DOHH2 (cell line): ENCODE data around the gene ENDOV.

Source experiments
- H3F3A ChIP-seq: fragments of 200-600 bp; sonication (generic), shearing (Covaris generic); 2 replicates; pipeline ENCODE4 v1.6.0; 2016; ENCODE audit warnings: antibody characterized with exemption, mild to moderate bottlenecking; ENCODE audit not compliant: control insufficient read depth, insufficient read depth
- H3K27ac ChIP-seq: fragments of 200-600 bp; sonication (generic); 2 replicates; pipeline ENCODE4 v1.5.1; 2014; ENCODE audit warnings: low read depth, mild to moderate bottlenecking, low read length, moderate library complexity
- H3K27me3 ChIP-seq: fragments of 200-600 bp; sonication (generic); 2 replicates; pipeline ENCODE4 v1.6.1; 2014; ENCODE audit warnings: mild to moderate bottlenecking, low read length, mixed read lengths; ENCODE audit not compliant: control insufficient read depth
- H3K36me3 ChIP-seq: fragments of 200-600 bp; sonication (generic); 2 replicates; pipeline ENCODE4 v1.6.1; 2014; ENCODE audit warnings: mild to moderate bottlenecking, low read length, moderate library complexity, mixed read lengths; ENCODE audit not compliant: control insufficient read depth
- H3K4me1 ChIP-seq: fragments of 200-600 bp; sonication (generic); 2 replicates; pipeline ENCODE4 v1.6.1; 2014; ENCODE audit warnings: mild to moderate bottlenecking, low read length, mixed read lengths; ENCODE audit not compliant: control insufficient read depth
- H3K4me2 ChIP-seq: fragments of 200-600 bp; sonication (generic); 2 replicates; pipeline ENCODE4 v1.6.0; 2014; ENCODE audit warnings: mild to moderate bottlenecking, low read length, moderate library complexity
- H3K4me3 ChIP-seq: fragments of 200-600 bp; sonication (generic); 2 replicates; pipeline ENCODE4 v1.5.1; 2014; ENCODE audit warnings: mild to moderate bottlenecking, low read length, mixed read lengths
- H3K79me2 ChIP-seq: fragments of 200-600 bp; sonication (generic); 2 replicates; pipeline ENCODE4 v1.6.1; 2014; ENCODE audit warnings: mild to moderate bottlenecking, low read length, mixed read lengths; ENCODE audit not compliant: control insufficient read depth
- H3K9me2 ChIP-seq: fragments of 200-600 bp; sonication (generic); replicated peaks from 2 replicates; pipeline ENCODE4 v1.6.1; 2014; ENCODE audit warnings: mild to moderate bottlenecking, low read length, mixed read lengths; ENCODE audit not compliant: control insufficient read depth
- H3K9me3 ChIP-seq: fragments of 200-600 bp; sonication (generic); 2 replicates; pipeline ENCODE4 v1.6.1; 2014; ENCODE audit warnings: antibody characterized with exemption, low read length, mixed read lengths; ENCODE audit not compliant: control insufficient read depth, insufficient read depth
- H4K20me1 ChIP-seq: fragments of 200-600 bp; sonication (generic); 2 replicates; pipeline ENCODE4 v1.6.0; 2014; ENCODE audit warnings: low read depth, mild to moderate bottlenecking, antibody characterized with exemption, low read length, moderate library complexity; ENCODE audit not compliant: control insufficient read depth, insufficient read depth
- CTCF ChIP-seq: fragments of 200-600 bp; sonication (generic); IDR thresholded peaks from one replicate; pipeline ENCODE4 v1.5.1; 2014; ENCODE audit warnings: antibody characterized with exemption, mild to moderate bottlenecking, low read depth, low read length; ENCODE audit not compliant: poor library complexity, severe bottlenecking
- EZH2phosphoT487 ChIP-seq: fragments of 200-600 bp; sonication (generic); IDR thresholded peaks from 2 replicates; pipeline ENCODE4 v1.6.1; 2017; ENCODE audit warnings: borderline replicate concordance, mild to moderate bottlenecking, antibody characterized with exemption, low read length, moderate library complexity, mixed read lengths

The ENDOV gene

GRCh38 chr17:80445726-80446110, 30.8 kb downstream of the ENDOV start:
- Histone ChIP-seq H3K9me2 (no peaks in the 10 kb centered on the region), H3K9me3 (no peaks in the 10 kb centered on the region), H3F3A (no peaks in the 10 kb centered on the region), H3K4me1 (no peaks in the 10 kb centered on the region), H3K4me2 (no peak overlapping the region), H3K27me3 (no peaks in the 10 kb centered on the region), H4K20me1 (no peaks in the 10 kb centered on the region; the same call in 1 of the 2 replicates), H3K4me3 (no peak overlapping the region), H3K36me3 (no peaks in the 10 kb centered on the region), H3K79me2 (no peaks in the 10 kb centered on the region), H3K27ac (no peak overlapping the region)
- TF ChIP-seq CTCF, result no peak
- no peak for TF ChIP-seq EZH2phosphoT487

- TF ChIP-seq EZH2phosphoT487 (no peak), CTCF (no peak)
- no peaks in the 10 kb centered on the region for H3K9me3 ChIP-seq
- no peaks in the 10 kb centered on the region for H3F3A ChIP-seq
- H3K36me3 ChIP-seq, result no peaks in the 10 kb centered on the region
- no peaks in the 10 kb centered on the region for H3K9me2 ChIP-seq
- no peak overlapping the region for H3K4me3 ChIP-seq
- H3K27me3 ChIP-seq, result no peaks in the 10 kb centered on the region
- no peak overlapping the region for H3K27ac ChIP-seq
- no peaks in the 10 kb centered on the region; the same call in 1 of the 2 replicates for H4K20me1 ChIP-seq
- no peaks in the 10 kb centered on the region for H3K4me1 ChIP-seq
- no peaks in the 10 kb centered on the region for H3K79me2 ChIP-seq
- H3K4me2 ChIP-seq, result no peak overlapping the region
Measured at GRCh38 chr17:80446645-80447405, 31.9 kb downstream of the ENDOV start.

GRCh38 chr17:80447790-80448189, 32.8 kb downstream of the ENDOV start:
- Histone ChIP-seq H4K20me1 (no peaks in the 10 kb centered on the region), H3K9me2 (no peaks in the 10 kb centered on the region), H3K27me3 (no peaks in the 10 kb centered on the region), H3F3A (no peaks in the 10 kb centered on the region), H3K27ac (no peak overlapping the region), H3K36me3 (no peaks in the 10 kb centered on the region), H3K79me2 (no peaks in the 10 kb centered on the region), H3K9me3 (no peaks in the 10 kb centered on the region), H3K4me2 (no peak overlapping the region), H3K4me1 (no peaks in the 10 kb centered on the region), H3K4me3 (no peak overlapping the region)
- TF ChIP-seq CTCF (no peak), EZH2phosphoT487 (no peak)
